HK-2 (cell line): ENCODE data around the gene MCHR1.

Experiments
- DNase-seq: peaks from one replicate; pipeline ENCODE4 v3.0.0-alpha.2; 2018; ENCODE audit not compliant: unreplicated experiment

MCHR1 gene, protein sequence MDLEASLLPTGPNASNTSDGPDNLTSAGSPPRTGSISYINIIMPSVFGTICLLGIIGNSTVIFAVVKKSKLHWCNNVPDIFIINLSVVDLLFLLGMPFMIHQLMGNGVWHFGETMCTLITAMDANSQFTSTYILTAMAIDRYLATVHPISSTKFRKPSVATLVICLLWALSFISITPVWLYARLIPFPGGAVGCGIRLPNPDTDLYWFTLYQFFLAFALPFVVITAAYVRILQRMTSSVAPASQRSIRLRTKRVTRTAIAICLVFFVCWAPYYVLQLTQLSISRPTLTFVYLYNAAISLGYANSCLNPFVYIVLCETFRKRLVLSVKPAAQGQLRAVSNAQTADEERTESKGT

DNA sequence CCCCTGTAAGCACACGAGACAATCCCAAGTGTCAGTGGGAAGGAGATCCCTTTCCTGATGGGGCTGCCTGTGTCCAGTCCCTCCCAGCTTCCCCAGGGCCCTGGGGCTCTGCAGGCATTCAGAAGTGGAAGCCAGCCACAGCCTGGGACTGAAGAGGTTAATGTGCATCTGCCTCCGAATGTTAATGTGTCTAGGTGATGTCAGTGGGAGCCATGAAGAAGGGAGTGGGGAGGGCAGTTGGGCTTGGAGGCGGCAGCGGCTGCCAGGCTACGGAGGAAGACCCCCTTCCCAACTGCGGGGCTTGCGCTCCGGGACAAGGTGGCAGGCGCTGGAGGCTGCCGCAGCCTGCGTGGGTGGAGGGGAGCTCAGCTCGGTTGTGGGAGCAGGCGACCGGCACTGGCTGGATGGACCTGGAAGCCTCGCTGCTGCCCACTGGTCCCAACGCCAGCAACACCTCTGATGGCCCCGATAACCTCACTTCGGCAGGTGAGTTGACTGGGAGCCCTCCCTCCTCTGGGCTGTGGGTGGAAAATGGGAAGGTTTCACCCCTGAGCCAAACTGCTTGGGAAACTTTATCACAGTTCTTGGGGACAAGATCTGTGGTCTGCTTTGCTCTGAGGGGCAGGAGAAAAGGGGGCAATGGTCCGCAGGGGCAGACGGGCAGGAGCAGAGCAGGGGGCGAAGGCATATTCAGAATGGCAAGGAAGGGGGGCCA is at the start of gene MCHR1:
TSS of gene MCHR1 (plus strand) at position 236 of the 715 bp plus-strand sequence. CDS start at position 405, 169 bp downstream.
- no peak for DNase-seq

DNA sequence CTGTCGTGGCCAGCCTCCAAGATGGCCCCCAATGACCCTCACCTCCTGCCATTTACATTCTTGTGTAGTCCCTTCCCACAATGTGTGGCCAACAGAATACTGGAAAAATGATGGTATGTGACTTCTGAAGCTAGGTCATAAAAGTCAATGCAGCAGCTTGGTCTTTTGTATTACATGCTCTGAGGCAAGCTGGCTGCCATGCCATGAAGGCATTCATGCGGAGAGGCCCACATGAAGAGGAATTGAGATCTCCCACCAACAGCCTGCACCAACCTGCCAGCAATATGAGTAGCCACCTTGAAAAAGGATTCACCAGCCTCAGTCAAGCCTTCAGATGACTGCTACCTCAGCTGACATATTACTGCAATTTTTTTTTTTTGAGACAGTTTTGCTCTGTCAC is 47.4 kb upstream of the MCHR1 start:
- DNase-seq = no peak

DNA sequence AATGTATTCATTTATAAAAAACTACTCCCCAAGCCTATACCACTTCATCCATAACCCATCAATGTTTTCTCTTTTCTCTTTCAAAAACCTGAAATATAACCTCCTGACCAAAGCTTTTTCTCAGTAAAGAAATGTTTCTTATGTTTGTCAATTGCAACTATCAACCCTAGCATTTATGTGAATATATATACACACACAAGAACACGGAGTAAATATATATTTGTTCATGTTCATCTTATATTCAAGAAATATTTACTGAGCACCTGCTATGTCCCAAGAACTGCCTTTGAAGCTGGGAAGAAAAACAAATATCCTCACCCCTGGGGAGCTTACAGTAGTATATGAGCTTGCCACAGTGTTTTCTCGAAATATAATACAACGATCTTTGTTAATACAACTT is 46.2 kb upstream of the MCHR1 start:
- no peak for DNase-seq

DNA sequence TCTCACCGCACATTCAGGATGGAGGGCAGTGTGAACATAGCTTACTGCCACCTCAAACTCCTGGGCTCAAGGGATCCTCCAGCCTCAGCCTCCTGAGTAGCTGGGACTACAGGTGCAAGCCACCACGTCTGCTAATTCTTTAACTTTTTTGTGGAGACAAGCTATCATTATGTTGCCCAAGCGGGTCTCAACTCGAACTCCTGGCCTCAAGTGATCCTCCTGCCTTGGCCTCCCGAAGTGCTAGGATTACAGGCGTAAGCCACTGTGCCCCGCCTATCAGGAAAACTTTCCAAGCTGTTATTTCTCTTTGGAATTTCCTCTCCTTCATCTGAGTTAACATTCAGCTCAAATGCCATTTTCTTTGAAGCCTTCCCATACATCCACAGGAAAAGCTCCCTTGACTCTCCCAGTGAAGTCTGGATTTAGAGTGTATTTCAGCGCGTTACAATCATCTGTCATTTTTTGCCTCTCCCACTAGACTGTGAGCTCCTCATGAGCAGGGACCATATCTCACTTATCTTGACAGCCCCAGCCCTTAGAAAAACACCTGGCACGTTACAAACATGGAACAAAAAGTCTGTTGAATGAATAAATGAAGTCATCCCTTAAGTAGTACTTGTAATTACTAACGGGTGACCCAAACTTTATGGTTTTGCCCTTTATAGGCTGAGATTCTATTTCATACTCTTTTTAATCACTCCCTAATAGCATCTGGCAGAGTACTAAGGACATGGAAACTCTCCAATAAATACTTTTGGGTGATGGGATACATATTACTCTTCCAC is 45.0 kb upstream of the MCHR1 start:
- DNase-seq = no peak

DNA sequence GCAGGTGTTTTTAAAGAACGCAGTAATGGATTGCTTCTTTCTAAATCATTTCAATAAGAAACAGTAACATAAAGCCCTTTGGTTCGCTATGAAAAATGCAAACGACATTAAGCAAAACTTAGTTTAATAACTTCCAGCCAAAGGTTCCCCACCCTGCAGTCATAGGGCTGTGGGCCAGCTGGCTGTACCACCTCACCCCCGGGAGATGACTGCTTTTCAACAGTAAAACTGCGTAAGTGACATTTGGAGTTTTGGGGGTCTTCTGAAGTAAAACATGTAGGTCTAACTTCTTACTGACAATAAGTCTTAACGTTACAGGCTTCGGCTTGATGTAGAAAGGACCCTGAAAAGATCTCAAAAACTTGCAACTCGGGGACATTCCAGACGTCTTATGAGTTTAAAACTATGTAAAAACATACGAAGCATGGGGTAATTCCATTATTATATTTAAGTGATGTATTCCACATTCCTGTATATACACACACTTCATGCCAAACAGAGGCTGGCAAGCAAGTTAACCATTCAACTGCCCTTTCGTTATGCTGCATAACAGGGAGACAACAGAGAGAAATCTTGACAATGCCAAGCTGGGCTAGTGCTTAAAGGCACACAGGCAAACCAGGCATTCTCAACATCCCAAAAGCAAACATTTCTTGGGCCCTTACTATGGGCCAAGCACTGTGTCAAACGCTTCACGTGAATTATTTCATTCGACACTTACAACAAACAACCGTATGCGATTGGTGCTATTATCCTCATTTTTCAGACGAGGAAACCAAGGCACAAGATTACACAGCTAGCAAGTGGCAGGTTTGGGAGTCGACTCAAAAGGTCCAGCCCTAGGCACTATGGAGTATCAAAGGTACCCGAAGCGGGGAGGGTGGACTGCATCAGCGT is 44.0 kb upstream of the MCHR1 start:
- DNase-seq = no peak

DNA sequence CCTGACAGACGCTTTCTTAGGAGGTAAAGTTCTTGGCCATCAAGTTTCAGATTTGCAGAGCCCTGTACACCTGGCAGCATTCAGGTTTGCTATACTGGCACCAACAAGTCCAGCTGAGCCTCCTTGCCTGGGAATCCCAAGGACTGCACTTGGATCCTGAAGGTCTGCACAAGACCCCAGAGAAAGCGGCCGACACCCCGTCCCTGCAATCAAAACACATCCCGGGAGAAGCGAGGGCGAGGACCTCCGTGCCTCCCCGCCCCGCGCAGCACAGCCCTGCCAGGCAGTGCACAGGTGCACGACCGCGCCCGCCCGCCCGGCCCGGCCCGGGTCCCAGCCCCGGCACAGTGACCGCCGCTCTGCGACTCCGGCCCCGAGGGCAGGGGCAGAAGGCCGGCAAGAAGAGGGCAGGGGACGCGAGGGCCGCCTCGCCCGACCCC is 43.3 kb upstream of the MCHR1 start:
- no peak for DNase-seq

DNA sequence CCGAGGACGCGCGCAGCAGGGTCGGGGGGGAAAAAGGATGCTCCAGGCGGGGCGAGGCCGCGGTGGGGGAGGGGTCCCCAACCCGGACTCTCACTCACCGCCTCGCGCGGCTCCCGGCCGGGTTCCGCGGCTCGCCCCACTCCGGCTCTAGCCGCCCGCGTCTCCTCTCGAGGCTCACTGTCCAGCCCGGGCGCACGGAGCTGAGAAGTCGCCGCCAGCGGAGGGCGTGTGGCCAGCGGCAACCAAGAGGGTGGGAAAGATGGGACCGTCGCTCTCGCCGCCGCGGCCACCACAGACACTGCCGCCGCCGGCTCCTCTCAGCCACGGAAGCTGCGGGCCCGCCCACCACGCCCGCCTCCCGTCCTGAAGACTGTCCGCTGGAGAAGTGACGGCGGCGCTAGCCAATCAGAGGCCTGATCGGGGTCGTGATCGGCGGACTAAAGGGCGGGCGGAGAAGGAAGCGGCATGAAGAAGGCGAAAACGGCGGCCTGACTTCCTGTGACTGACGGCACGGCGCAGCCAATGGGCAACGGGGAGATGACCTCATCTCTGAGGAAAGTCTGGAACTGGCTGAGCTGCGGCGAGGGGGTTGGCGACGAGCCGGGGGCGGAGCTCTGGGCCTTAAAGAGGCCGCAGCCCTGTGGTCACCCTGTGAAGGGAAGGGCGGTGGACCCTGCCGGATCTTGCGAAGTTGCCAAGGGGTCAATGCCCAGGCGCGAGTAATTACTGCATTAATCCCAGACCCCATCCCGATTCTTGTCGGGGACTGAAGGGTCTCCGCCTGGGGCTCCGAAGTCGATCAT is 42.7 kb upstream of the MCHR1 start, which contains the start of gene MRTFA:
TSS of gene MRTFA (minus strand) at position 340 of the 803 bp plus-strand sequence.
- DNase-seq = peak; percentile 100

DNA sequence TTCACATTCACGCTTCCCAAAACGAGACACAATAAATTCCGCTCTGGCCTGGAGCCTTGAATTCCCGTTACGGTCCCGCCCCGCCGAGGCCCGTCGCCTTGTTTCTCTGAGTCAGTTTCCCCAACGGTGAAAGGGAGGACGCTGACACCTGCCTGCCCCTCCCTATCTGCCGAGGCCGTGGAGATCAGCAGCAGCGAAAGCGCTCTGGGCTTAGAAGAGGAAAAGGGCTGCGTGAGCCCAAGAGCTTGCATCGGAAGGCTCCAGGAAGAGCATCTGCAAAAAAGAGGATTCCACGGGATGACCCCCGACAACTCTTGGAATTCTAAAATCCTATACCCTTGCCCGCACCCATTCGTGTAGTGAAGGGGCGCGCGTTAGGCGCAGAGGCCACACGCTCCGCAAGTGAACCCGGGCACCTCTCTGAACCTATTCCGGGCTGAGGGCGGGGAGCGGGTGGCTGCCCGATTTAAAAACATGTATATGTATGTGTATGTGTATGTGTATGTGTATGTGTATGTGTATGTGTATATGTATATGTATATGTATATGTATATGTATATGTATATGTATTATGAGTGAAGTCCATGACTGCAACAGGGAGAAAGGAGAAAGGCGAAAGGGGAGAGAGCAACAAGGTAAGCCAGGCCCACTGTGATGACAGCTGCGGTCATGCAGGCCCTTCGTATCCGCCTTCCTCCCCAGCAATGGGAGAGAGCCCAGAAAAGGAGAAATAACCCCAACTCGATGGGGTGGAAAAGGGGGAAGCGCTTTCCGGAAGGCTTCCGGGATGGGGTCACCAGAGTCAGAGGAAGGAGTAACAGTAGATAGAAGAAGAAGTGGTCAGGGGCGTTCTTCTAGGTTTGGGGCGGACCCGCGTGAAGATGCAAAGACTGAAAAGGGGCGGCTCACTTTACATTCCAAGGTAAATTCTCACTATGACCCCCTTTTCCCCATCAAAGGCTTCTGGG is 41.8 kb upstream of the MCHR1 start:
- no peak for DNase-seq

DNA sequence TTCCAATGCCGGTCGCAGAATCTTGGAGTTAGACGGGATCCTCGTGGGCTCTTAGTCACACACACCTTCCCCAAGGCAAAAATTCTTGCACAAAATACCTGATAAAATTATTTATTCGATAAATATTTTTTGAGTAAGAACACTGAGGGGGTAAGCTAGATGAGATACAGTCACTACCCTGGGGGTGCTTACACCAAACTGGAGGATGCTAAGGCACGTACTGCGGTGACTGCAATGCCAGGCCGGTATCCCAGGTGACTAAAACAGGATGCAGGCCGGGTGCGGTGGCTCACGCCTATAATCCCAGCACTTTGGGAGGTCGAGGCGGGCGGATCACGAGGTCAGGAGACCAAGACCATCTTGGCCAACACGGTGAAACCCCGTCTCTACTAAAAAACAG is 41.0 kb upstream of the MCHR1 start:
- DNase-seq = no peak

DNA sequence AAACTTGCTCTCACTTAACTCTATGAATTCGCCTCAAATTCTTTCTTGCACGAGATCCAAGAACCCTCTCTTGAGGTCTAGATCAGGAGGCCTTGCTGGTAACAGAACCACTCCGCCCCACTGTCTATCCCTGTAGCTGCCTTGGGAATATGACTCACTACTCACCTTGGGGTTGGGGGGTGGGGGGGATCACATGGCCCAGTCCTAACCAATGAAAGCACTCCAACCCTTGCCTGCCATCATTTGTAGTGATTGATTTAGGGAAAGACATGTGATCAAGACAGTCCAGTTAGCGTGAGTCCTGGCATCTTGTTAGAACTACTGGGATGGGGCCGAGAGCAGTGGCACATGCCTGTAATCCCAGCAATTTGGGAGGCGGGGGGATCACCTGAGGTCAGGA is 38.0 kb upstream of the MCHR1 start:
- no peak for DNase-seq

DNA sequence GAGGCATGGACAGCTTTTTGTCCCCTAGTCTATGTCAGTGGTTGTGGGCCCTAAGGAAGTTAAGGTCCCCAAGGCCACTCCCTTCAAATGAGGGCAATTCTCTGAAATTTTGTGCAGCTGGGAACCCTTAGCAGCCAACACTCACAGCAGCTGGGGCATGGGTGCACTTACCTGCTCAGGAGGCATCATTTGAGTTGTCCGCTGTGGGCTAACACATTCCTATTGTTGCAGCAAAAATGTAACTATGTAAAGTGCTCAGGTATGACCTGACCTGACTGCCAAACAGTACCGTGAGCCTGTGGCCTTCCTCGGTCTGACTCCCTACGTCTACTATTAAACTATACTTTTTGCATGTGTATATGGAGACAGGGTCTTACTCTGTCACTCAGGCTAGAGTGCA is 37.0 kb upstream of the MCHR1 start:
- DNase-seq = no peak

DNA sequence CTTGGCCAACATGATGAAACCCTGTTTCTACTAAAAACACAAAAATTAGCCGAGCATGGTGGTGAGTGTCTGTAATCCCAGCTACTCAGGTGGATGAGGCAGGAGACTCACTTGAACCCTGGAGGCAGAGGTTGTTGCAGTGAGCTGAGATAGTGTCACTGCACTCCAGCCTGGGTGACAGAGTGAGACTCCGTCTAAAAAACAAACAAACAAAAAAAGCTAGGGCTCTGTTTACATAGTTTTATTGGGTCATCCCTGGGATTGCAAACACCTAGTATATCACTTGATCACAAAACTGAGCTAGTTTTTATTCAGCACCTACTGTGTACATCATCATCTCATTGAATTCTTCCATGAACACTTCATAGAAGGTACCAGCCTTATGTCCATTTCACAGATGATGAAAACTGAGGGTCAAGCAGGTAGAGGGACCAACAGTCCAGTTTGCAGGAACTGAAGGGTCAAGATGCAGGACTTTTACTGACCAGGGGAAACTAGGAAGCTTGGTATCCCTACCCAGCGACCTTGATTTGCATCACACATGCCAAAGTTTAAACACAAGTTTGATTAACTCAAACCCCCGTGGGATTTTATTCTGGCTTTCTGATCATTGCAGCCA is 33.6 kb upstream of the MCHR1 start:
- no peak for DNase-seq

DNA sequence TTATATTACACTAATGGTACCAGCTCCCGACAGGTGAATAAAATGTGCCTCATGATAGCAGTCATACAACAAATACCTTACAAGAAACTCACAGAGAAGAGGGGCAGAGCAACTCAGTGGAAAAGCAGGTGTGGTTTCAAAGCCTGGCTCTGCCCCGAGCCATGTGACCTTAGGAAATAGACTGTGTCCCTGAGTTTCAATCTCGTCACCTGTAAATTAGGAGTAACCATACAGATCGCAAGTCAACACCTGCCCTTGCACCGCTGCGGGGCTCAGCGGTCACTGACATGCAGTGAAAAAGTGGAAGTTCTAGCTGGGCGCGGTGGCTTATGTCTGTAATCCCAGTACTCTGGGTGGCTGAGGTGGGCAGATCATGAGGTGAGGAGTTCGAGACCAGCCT is 30.9 kb upstream of the MCHR1 start:
- no peak for DNase-seq

DNA sequence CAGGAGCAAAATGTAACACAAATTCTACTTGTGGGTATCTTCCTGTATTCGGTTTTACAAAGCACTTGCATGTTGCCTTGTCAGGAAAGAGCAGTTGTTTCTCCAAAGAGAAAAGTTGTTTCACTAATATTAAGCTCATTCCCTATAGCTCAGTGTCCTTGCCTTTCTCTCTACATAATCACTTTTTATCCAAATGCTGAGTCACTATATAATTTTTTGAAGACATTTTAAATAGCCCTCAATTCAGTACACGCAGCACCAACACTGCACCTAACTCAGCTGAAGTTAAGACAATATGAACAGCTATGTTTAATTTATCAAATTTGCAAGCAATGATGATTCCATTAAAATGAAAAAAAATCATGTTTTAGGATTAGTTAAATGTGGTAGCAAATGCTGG is 28.2 kb upstream of the MCHR1 start:
- DNase-seq = no peak

DNA sequence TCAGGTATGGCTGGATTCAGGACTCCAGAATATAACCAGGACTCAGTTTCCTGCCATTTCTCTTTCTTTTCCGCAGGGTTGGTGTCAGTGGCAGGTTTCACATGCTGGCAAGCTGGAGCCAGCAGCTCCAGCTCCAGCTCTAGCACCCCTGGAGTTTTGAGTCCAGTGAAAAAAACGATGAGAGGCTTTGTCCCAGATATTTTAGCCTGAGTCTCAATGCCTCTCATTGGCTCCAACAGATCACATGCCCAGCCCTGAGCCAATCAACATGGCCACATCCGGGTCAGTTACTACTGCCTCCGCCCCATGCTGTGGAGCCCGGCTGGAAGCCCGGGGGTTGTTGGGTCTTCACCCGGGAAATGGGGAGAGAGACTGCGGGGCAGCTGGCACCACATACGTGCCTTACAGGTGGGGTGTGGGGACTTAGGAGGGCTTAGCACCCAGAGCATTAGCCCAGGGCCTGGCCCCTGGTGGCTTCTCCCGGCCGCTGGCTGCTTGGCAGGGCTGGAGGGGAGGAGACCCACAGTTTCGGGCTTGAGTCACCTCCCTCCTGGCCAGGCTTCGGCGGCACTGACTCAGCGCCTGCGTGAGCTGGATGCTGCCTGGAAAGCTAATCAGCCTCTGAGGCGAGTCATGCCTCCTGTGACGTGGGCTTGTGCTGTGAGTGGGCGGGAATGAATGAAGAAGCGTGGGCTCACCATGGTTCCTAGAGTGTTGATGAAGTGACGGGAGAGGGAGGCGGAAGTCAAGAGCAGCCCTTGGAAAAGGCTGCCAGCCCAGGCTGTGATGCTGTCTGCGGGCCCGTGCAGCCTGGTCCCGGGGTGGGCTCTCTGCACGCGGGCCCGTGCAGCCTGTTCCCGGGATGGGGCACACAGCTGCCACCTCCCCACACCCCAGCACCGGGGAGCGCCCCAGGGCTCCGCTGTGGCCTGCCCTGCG is 27.5 kb upstream of the MCHR1 start:
- DNase-seq = peak; percentile 97

DNA sequence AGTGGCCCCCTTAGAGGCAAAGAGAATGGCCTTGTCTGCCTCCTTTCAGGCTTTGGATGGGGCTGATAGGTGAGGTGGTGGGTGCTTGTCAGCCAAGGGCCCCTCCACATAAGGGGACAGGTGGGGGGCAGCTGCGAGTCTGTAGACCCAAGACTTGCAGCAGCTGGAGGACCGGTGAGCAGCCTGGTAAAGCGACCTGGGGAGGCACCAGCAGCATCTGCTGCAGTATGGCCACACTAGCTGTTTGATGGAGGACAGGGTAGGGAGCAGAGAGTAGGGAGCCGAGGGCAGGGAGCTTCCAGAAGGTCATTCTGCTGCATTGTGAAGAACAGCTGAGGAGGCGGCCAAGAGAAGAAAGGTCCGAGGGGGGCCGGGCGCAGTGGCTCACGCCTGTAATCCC is 25.9 kb upstream of the MCHR1 start:
- no peak for DNase-seq

DNA sequence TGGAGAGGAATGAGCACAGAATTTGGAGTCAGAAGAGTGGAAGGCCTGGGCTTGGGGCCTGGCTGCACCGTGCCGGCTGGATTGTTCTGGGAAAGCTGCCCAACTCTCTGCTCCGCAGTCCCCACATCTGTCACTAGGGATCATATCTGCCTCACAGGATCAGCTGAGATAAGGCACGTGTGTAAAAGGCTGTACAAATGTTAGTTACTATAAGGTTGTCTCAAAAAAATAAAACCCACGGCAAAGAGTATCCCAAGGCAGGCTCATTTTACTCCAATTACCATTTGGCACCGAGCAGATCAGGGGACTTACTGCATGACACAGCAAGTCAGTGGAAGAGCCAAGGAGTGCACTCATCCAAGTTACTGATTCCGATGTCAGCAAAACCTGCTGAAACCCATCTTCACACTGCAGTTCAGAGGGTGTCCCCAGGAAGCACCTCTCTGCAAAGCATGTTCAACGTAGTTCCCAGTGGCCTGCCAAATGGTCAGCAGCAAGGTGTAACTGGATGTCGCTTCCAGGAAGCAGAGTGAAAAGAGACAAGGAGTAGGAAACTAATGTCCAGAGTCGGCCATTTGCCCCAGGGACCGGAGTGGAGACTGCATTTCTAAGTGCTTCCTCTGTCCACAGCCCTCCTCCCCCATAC is 24.6 kb upstream of the MCHR1 start:
- DNase-seq = no peak
